GM18520 (cell line): Measurements from ENCODE around the gene SLC26A6.
A peak's percentile ranks its signal among the peaks of the same experiment; 100 is the strongest.

Experiments used
- ATAC-seq: cut with Tn5 transposase; IDR thresholded peaks from one replicate; pipeline ENCODE4 v1.9.1; 2021; ENCODE audit not compliant: unreplicated experiment

SLC26A6 gene

GRCh38 chr3:48633256-48633655 is 2.0 kb downstream of the SLC26A6 start:
- no peak for ATAC-seq

DNA sequence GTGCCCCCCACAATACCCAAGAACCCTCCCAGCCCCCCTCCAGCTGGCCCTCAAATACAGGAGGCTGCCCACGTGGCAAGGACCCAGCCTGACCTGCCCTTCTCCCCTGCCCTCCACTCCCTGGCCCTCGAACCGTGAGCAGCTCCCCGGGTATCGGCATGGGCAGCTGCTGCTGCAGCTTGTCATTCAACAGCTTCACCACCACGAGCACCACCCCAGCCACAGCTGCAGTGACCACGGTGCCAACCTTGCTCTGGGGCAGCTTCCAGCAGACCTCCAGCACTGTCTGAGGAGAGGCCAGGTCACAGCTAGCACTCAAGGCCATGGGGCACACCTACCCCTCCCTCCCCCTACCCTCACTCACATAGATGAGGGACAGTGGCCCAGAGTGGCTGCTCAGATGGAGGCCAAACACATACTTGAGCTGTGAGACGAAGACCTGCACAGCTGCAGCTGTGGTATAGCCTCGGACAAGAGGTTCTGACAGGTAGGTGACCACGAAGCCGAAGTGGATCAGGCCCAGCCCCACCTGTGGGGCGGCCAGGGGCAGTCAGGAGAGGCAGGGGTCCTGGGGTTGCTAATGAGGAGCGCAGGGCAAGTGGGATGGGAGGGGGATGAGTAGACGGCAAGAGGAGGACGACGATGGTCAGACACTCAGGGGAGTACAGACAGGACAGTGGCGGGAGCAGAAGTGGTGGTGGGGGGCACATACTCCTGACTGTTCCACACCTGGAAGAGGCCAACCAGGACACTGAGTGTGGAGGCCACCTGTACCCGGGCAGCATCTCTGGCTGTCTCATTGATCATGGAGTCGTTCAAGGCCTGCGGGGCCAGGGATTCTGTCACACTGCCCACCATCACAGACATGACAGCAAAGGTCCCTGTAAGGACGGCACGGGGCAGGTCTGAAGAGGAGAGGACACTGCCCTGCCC is 3.5 kb downstream of the SLC26A6 start:
- ATAC-seq, result no peak

DNA sequence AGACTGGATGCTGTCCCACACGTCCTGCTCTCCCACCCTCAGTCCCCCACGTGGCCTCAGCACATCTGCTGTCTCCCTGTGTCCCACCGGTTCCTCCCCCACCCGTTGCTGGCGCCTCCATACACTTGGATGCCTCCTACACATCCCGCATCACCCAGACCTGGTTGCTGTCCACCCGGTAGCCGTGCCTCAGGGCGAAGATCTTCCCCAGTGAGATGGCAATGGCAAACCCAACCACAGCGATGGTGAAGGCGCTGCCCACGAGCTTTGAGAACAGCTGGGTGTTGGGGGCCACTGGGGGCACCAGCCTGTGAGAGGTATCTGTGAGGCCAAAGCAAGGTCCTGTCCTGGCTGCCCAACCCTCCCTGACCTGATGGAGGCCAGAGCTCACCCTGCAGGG is 4.4 kb downstream of the SLC26A6 start:
- ATAC-seq, result no peak

GRCh38 chr3:48630407-48630806 is 4.9 kb downstream of the SLC26A6 start:
- no peak for ATAC-seq

DNA sequence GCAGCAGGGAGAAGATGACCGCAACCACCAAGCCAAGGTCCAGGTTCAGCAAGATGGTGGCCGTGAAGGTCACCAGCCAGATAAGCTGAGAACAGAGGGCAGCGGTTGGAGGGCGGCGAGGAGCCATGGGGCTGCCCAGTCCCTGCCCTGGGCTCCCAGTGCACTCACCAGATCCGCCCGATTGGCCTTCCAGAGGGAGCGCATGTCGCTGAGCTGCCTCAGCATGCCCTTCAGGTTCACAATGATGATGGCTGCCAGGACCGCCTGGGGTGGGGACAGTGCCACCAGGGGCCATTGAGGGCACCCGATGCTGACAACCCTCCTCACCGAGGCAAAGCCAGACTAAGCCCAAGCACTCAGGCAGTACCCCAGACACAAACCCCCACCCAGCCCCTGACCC is 5.4 kb downstream of the SLC26A6 start:
- no peak for ATAC-seq

- no peak for ATAC-seq
These were observed 6.8 kb downstream of the SLC26A6 start for GRCh38 chr3:48628277-48629017.

- ATAC-seq, result no peak
These were observed 9.7 kb downstream of the SLC26A6 start for GRCh38 chr3:48625600-48625999.

DNA sequence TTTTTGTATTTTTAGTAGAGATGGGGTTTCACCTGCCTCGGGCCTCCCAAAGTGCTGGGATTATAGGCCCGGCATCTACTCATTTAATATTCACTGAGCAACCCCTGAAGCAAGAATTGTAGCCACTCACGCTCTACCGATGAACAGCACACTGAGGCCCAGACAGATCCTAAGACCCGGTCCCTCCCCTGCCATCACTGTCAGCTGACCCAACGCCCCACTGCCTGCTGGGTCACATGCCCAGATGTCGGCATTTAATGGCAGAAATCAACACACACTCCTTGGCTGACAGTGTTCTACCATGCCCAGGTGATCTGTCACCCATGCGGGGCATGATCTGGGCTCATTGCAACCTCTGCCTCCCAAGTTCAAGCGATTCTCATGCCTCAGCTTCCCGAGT is 10.5 kb downstream of the SLC26A6 start:
- no peak for ATAC-seq

- no peak for ATAC-seq
These were observed 11.3 kb downstream of the SLC26A6 start for GRCh38 chr3:48623851-48624547.

DNA sequence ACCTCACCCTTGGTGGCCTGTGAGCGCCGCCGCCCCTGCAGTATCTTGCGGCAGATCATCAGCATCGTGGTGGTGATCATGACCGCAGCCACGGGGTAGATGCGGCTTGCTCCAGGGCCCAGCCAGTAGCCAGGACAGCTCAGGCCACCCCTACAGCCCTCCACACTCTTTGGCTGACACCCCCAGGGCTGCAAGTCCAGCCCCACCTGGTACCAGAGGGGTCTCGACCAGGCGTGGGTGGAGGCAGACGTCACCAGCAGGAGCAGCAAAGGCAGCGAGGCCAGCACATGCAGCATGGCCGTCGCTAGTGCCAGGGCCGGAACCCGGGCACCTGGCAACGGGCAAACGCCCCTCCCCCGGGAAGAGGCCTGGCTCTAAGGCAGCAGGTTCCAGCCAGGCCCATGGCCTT is 13.8 kb downstream of the SLC26A6 start, which contains the start of gene TMEM89:
TSS of gene TMEM89 (minus strand) at position 309 of the 409 bp plus-strand sequence. CDS start at position 296, 13 bp downstream.
- ATAC-seq, result no peak

DNA sequence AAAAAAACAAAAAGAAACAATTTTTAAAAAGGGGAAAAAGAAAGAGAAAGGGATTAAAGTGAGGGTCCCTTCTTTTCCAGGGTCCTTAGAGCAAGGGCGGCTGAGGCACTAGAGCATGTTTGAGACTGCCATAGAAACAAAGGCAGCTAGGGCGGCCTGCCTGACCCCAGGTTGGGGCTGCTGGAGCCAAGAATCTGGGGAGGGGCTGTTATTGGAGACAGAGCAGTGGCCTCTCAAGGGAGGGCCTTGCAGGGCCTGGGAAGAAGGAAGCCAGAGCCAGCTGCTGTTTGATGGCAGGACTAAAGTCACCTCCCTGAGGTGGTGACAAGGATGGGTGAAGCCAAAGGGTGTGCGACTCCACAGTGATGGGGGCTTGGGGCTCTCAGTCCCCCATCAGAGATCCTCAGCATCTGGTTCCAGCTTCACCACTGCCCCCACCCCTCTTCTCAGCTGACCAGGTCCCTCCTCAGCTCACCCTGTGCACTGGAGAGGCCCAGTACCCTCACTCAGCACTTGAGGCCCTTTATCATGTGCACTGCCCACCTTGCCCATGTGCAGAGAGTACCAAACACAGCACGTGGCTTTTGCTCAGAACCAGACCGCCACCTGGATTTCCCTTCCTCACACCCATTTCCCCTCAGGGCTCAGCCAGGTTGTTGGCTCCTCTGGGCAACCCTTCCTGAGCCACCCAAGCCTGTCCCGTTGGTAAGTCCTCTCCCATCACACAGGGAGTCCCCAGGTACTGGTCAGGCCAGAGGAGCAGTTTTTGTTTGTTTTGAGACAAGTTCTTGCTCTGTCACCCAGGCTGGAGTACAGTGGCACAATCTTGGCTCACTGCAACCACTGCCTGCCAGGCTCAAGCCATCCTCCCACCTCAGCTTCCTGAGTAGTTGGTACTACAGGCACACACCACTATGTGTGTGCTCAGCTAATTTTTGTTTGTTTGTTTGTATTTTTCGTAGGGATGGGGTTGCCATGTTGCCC is 15.4 kb downstream of the SLC26A6 start:
- no peak for ATAC-seq

DNA sequence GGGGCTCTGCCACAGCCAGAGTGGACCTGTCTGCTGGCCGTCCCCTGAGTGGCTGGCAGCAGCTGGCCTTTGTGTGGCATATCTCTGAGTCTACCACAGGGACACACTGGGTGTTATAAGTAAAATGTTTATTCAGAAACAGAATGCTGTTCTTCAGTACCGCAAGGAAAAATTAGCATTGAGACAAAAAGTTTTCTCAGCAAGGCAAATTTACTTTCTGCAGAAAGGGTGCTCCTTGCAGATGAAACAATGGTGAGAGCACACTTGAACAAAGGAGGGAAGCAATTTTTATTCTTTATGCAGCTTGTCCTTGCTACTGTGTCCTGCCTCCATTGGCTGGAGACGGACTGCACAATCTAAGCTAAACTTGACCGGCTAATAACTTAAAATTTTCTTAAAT is 17.7 kb downstream of the SLC26A6 start:
- ATAC-seq, result no peak

DNA sequence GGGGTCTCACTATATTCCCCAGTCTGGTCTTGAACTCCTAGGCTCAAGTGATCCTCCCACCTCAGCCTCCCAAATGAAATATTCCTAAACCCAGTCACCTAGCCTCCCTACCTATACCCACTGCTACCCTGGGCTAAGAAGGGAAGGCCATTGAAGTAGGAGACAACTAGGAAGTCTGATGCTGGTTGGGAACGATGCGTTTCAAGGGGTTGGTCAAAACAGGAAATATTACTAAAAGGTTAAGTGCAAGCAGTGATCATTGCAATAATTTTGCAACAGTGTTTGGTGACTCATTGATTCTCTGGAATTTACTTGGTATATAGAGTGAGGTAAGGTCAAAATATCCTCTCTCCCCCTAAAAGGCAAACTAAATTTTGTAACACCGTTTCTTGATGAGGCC is 21.2 kb downstream of the SLC26A6 start:
- ATAC-seq, result no peak

DNA sequence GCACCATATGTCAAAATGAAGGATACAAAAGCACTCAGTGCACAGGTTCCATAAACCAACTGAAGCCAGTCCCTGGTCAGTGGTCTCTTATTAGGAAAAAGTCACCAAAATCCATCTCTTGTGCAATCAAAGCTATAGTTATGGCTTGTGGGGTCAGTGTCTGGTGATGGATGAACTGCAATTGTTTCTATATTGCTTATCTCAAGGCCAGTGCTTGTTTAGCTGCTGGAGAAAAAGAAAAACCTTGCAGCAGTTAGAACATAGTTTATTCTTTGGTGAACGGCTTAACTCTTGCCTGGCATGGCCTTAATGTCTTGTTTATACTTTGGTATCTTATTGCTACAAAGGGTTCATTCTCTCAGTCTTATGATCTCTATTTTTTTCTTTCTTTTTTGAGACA is 23.0 kb downstream of the SLC26A6 start:
- ATAC-seq, result no peak

DNA sequence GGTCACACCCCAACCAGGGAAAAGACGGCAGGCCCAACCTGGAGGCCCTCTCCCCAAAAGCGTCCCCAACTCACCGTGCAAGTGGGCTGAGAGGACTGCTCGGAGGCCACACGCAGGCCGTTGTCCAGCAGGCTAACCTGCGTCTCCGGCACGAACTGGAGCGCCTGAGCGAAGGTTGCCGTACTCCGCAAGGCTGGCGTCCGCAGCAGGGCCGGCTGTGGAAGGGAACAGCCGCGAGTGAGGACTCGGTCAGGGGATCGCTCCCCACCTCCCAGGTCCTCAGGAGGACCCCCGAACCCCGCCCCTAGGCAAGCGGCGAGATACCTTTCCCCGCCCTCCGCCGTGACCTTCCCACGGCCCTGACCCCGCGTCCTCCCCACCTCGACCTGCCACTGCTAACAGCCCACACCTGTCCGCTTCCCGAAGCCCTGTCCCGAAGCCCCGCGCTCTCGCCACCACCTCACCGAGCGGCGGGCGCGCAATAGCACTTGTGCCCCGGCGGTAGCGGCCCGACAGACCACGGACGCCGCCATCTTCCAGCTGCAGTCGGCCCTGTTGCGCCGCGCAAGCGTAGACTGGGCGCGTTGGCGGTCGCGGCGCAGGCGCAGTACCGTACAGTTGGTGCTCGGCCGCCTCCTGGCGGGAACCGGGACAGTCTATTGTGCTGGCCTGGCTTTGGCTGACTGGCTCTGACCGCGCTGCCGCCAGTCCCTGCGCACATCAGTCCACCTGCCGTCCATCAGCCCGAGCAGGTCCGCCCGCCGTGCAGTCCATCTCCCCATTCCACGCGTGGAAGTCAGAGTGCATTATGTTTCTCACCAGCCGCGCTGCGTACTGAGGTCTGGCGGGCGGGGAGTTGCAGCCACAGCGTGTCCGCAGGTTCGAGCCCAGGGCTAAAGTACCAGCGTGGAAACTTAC is 25.9 kb downstream of the SLC26A6 start, which contains the start of gene UQCRC1:
TSS of gene UQCRC1 (minus strand) at position 559 of the 918 bp plus-strand sequence. CDS start at position 533, 26 bp downstream.
- peak; percentile 95 for ATAC-seq

DNA sequence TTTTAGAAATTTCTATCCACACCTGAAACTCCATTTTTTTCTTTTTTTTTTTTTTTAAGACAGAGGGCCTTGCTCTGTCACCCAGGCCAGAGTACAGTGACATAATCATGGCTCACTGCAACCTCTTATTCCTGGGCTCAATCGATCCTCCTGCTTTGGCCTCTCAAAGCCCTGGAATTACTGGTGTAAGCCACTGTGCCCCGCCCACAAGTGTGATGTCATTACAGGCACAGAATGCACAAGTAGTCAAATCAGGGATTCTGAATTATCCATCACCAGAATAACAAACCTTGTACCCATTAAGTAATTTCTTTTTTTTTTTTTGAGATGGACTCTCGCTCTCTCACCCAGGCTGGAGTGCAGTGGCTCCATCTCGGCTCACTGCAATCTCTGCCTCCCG is 27.7 kb downstream of the SLC26A6 start:
- ATAC-seq, result no peak

DNA sequence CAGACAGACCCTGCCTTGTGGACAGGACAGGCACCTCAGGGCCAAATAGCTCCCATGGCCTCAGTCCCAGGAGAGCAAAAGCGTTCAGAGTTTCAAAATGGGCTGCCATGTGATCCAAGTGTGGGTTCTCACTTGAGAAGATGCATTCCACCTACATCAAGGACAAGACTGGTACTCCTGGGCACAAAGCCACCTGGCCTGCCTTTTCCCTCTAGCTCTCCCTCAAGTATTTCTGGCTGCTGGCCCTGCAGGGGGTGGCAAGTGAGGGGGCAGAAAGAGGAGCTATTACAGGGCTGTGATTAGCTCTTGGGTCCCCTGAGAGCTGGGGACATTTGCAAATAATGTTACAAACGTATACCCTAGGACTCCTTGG is 33.7 kb downstream of the SLC26A6 start:
- no peak for ATAC-seq

DNA sequence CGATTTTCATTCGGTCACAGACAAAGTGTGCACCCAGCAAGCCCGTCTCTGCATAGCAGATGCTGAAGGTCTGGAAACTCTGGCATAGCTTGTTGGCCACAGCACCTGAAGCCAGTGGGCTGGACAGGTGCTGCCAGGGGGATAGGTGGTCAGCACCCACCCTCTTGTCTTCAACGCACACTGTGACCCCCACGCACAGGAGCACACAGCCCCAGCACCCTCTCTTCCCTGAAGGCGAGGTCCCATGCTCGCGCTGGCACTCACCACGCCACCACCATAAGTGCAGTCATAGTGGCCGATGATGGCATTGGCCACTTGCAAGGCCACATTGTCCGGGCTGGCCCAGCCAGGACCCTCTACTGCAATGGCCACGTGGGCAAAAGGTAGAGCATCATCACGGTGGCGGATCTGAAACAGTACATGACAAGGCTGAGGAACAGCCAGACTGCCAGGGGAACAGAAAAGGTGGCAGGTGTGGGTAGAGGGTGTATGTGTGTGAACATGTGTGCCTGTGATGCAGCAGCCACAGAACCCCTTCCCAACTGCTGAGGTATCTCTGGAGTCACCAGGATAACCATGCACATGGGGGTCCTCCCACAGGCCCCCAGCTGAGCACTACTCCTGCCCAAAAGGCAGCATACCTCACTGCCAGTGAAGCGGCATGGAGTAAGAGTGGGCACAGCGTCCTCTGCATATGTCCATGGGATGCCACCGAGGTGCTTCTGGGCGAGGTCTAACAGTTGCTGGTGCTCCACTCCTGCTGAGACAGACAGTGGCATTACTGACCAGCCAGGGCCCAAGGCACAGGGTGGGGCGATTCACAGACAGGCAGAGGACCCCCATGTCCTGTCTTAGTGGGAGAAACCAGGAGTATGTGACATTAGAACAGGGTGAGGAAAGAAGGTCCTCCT is 34.3 kb downstream of the SLC26A6 start:
- no peak for ATAC-seq
